NCI-H2227 (cell line): ENCODE results near the gene AGAP6.
"Not testable (repeated sequence)": the region's sequence is repeated elsewhere in the genome, so short reads cannot be mapped to it uniquely, and the experiment has no call there.

Experiments
- DNase-seq: peaks from one replicate; lab custom pipeline; 2025; ENCODE audit not compliant: unreplicated experiment; lab: John Stamatoyannopoulos, UW

AGAP6 gene

DNA sequence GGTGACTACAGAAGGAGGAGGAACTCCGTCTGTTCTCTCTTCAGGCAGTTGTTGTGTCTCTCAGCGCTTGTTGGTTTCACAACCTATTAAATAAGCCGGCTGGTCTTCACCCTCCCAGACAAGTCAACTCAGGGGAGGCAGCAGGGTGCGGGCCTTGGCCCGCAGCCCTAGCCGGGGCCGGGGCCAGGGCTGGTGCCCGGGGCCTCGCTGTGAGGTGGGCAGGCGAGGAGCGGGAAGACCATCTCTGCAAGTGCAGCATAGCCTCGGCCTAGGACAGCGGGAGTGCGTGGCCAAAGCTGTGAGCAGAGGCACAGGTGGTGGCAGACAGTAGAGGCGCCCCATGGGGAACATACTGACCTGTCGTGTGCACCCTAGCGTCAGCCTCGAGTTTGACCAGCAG is at the start of gene AGAP6:
Gene AGAP6, plus strand, starts transcription at position 31 of the 400 bp plus-strand sequence. Its CDS starts 310 bp downstream, at position 341.
- not testable (repeated sequence) for DNase-seq

DNA sequence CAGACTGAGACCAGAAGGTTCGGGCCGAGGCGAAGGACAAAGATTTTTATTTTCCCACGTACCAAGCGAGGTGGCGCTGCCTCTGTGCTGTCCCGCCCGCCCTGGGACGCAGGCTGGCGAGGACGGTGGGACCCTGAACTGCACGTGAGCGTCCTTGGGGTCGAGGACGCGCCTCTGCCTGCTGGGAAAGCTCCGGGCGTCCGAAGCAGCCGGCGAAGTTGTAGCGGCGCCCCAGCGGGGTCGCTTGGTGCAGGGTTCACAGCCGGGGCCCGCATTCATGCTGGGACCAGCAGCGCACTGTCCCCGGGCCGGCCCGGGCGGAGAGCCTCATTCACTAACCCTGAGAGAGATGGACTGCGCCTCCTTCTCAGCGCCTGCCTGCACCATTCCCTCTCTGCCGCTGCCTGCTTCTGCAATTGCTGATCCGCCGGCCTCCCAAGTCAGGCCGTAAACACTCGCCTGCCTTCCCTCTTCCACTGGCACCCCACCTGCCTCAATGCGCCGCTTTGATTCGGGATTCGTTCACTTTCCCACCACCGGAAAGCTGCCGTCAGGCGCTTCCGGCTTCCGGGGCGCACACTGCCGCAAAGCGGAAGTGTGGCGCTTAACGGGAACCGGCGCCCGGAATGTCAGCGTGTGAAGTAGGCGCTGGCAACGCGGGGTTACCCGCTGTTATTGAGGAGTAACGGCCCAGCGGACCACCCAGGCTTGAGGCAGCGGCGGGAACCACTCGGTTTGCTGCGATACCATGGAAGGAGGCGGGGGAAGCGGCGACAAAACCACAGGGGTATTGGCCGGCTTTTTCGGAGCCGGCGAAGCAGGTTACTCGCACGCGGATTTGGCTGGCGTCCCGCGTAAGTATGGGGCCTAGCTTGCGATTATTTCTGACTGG is 46.5 kb upstream of the AGAP6 start, which contains the start of the genes PARG and TIMM23B:
Gene PARG, minus strand, starts transcription at position 581 of the 892 bp plus-strand sequence. Its CDS starts 302 bp downstream, at position 279.
Gene TIMM23B, plus strand, starts transcription at position 607 of the 892 bp plus-strand sequence. Its CDS starts 142 bp downstream, at position 749.
- peak; percentile 80 for DNase-seq

DNA sequence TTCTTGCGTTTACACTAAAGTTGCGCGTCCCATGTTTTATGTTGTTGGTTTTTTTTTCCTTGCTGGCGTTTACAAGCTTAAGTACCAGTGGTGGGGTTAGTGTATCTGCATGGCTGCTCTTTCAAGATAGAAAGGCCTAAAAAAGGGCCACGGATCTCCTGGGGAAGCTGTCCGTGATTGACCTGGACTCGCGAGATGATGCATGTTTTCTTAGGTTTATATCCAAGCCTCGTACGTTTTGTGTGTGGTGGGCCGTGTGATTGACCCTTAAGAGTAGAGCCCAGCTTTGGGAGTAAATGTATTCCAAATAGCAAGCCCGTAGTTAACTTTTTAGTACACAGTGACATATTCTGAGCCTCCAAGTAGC is 45.9 kb upstream of the AGAP6 start:
- DNase-seq, result not testable (repeated sequence)

DNA sequence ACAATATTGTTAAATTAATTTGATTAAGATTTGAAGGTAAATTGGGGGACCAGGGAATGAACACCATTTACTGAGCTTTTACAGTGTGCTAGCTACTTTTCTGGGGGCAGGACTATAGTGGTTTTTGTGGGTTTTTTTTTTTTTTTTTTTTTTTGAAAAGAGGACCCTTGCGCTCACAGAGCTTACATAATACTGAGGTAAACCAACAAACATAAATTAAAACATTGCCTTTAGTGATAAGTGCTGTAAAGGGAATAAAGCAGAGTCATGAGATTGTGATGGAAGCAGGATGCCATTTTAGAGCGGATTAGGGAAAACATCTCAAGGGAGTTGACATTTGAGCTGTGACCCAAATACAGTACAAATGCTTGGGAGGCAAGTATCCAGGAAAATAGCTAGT is 44.6 kb upstream of the AGAP6 start:
- DNase-seq, result not testable (repeated sequence)

DNA sequence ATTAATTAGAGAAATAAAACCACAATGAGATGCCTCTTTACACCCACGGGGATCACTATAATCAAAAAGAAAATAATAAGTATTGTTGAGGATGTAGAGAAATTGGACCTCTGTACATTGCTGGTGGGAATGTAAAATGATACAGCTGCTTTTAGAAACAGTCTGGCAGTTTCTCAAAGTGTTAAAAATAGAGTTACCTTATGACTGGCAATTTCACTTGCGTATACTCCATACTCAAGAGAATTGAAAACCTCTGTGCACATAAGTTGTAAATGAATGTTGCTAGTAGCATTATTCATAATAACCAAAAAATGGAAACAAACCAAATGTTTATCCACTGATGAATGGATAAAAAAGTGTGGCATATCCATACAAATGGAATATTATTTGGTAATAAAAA is 40.1 kb upstream of the AGAP6 start:
- not testable (repeated sequence) for DNase-seq

DNA sequence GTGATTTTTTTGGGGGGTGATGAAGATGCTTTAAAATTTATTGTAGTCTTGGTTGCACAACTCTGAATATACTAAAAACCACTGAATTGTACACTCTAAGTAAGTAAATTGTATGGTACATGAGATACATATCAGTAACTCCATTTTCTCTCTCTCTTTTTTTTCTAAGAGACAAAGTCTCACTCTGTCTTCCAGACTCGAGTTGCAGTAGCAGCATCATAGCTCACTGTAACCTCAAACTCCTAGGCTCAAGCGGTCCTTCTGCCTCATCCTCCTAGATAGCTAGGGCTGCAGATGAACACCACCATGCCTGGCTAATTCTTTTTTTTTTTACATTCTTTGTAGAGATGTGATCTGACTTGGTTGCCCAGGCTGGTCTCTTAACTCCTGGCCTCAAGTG is 39.5 kb upstream of the AGAP6 start:
- DNase-seq, result not testable (repeated sequence)

DNA sequence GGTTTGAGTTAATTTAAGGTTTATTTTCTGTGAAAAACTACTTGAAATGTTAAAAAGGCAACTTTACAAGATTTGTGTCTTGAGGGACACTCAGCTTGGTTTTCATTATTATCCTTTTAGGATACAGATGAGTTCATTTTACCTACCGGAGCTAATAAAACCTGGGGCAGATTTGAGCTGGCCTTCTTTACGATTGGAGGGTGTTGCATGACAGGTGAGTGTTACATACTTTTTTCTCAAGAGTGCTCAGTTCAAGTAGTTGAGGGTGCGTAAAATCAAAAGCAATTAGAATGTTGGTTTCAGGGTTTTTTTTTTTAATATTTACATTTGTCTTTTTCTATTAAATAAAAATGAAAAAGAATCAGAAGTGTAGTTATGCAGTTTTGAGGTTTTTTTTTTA is 36.2 kb upstream of the AGAP6 start:
- DNase-seq, result not testable (repeated sequence)

DNA sequence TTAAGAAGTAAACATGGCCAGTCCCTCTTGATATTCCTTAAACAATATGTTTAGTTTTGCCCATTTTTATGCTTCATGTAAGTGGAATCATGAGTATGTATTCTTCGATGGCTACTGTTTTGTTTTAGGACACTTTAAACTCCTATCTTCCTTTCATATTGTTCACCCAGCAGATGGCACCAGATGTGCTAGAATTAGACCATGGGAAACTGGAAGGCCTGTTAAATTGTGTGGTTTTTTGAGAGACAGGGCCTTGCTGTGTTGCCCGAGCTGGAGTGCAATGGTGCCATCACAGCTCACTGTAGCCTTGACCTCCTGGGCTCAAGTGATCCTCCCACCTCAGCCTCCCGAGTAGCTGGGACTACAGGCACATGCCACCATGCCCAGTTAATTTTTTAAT is 35.1 kb upstream of the AGAP6 start:
- DNase-seq, result not testable (repeated sequence)

DNA sequence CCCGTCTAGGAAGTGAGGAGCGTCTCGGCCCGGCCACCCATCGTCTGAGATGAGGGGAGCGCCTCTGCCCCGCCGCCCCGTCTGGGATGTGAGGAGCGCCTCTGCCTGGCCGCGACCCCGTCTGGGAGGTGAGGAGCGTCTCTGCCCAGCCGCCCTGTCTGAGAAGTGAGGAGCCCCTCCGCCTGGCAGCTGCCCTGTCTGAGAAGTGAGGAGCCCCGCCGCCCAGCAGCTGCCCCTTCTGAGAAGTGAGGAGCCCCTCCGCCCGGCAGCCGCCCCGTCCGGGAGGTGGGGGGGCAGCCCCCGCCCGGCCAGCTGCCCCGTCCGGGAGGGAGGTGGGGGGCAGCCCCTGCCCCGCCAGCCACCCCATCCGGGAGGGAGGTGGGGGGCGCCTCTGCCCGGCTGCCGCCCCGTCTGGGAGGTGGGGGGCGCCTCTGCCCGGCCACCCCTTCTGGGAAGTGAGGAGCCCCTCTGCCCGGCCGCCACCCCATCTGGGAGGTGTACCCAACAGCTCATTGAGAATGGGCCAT is 17.8 kb upstream of the AGAP6 start:
- not testable (repeated sequence) for DNase-seq

DNA sequence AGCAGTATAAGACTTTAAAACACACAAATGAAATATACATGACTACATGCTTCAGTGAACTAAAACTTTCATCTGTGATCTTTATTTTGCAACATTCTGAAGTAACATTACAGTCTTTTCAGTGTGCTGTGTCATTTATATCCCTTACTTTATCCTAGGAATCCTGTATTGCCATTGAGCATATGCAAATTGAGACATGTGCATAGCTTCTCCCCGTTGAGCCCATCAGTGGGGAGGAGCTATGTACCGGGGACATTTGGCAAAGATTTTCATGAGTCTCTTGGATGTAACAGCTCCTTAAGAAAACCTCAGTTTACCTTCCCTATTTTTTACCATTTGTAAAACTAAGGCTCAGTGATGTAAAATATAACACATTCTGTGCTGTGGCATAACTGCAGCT is 16.7 kb upstream of the AGAP6 start:
- not testable (repeated sequence) for DNase-seq

DNA sequence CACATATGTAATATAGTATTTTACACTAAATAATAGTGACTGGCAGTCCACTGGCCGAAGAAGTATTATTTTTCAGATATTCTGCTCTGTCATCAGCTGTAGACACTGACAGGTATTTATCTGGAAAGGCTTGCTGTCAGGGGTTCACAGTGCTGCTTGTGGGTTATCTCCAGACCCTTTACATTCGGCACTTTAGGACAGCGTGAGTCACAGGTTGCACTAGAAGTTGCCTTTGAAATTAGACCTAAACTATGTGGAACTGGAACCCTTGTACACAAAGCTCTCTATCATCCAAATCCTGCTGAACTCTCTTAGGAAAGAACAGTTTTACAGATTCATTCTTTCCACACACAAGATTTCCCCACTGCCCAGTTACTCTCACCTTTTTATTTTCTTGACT is 16.1 kb upstream of the AGAP6 start:
- DNase-seq, result not testable (repeated sequence)

DNA sequence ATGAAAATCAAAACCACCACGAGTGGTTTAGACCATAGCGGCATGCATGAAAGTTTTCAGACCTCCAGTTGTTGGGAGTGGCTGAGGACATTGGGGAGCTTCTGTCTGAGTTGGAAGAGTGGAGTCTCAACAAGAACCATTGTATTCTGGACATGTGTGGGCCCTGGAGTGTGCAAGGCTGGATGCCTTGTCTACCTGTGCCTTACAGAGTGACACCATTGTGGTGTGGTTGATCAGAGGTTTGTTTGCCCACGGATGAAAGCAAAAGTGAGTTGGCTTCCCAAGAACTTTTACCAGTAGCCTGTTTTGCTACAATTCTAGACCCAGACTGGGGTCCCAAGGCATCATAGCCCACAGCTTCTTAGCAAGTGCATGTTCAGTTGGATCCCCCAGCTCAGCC is 10.4 kb upstream of the AGAP6 start:
- not testable (repeated sequence) for DNase-seq

DNA sequence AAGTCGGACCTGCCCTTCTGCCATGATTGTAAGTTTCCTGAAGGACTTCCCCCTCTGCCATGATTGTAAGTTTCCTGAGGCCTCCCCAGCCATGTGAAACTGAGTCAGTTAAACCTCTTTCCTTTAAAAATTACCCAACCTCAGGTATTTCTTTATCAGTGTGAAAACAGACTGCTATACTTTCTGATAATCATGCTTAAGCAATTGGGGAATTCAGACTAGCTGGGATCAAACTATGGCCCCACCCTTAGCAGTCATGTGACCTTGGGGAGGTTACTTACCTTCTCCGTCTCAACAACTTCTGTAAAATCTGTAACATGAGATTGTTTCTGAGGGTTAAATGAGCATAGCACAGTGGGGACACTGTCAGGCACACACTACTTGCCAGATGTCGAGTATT is 999 bp upstream of the AGAP6 start:
- not testable (repeated sequence) for DNase-seq

DNA sequence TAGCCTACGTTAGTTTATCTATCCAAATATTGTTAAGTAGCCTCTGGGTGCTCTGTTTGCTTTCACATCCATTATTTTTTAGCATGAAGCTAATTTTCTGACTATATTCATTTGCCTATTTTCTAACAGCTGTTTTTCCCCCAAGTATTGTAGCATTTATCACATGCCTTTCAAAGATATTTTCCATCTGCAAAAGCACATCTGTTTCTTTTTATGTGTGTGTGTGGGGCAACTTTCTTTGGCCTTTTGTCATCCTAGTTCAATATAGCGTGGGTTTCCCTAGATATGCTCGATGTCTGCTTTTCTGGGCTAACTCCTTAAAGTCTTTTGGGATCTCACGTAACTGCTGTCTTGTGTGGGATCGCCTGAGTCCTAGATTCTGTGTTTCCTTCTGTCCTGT is 7.1 kb downstream of the AGAP6 start:
- not testable (repeated sequence) for DNase-seq

DNA sequence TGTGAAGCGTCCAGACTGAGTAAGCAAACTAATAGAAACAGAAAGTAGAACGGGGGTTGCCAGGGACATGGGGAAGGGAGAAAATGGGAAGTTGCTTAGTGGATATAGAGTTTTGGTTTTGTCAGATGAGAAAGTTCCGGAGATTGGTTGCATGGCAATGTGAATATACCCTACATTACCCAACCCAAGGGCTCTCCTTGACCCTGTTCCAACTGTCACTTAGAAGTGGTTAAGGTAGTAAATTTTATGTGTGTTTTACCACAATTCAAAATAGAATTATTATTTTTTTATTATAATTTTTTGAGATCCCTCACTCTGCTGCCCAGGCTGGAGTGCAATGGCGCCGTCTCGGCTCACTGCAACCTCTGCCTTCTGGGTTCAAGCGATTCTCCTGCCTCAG is 25.8 kb downstream of the AGAP6 start:
- not testable (repeated sequence) for DNase-seq

DNA sequence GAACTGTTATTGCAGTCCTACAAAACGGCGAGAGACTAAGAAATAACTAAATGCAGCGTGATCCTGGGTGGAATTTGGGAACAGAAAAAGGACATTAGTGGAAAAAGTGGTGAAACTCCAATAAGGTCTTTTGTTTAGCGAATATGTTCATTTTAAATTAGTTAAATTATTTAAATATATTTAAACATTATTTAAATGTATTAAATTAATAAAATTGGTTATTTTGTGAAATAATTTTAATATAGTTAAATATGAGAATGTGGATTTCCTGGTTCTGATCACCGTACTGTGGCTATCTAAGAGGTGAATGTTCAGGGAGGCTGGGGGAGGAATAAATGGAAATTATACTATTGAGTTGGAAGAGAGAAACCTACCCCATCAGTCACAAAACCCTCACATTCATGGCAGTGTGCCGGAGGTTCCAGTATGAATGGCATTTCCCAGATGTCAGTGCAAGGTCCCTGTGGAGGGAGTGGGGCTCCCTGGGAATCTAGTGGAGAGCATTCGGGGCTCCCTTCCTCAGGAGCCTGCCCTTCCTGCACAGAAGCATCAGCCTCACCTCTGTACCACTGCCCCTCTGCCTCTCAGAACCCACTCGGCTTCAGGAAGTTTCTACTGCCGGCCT is 27.5 kb downstream of the AGAP6 start:
- not testable (repeated sequence) for DNase-seq

DNA sequence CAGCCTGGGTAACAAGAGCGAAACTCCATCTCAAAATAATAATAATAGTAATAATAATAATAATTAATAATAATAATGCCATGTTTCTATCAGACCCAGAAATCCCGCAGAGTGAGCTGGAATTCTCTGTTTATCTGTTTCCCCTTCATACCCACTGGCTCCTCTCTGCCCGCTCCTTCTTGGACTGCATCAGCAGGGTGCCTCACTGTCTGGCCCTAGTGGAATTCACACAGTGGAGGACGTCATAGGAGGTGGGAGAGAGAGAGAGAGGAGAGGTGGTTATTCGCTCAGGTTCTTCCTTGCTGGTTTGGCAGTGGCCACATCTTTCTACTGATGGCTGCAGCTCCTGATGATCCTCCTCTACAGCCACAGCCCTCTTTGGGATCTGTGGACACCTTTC is 28.7 kb downstream of the AGAP6 start:
- not testable (repeated sequence) for DNase-seq

DNA sequence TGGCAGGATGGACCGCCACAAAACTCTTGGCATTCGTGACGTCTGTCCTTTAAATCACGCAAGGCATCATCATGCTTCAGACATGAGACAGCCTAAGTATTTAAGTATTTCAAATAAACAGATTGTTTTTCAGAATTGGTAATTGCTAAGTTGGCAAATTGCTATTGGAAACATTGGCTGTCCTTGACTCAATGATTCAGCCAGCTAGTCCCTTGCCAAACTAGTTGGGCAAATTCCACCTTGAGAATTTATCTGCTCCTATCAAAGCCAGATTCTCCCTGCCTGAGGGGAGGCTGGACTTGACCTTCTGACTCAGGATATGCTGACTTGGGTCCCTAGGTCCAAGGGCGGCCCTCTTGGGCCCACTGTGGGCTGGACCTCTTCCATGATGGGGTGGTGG is 29.4 kb downstream of the AGAP6 start:
- DNase-seq, result not testable (repeated sequence)

DNA sequence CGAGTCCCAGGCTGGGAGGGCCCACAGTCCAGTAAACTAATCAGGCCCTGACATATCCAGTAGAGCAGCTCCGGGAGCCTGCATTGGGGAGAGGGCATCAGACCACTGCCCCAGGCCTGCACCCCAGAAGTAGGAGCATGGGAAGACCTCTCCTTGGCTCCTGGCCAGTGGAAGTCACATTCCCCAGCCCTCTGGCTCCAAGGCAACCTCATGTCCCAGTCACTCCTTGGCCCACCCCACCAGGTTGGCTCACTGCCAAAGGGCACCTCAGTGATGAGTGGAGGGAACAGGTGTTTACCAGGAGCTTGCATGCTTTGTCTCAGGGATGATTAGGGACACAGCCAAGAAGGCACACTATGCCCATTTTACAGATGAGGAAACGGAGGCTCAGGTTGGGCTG is 31.1 kb downstream of the AGAP6 start:
- not testable (repeated sequence) for DNase-seq

DNA sequence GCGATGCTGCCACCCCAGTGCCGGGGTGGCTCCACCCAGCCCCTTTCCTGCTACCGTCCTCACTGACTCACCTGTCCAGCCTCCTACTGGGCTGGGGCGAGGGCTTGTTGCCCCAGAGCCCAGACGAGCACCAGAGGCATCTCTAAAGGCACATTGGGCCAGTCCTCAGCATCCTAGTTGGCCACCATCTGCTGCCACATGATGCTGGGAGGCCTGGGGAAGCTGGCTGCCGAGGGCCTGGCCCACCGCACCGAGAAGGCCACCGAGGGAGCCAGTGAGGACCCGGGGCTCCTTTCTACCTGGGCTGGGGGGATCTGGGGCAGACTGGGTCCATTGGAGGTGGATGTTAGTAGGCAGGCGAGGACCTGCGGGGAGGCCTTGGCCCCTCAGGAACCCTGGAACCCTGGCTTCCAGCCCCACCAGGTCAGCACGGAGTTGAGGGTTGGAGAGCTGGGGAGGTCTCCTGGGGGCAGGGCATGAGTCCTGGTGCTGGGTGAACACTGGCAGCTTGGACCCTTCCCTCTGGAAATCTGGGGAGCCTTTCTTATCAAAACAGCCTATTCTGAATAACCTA is 32.3 kb downstream of the AGAP6 start:
- not testable (repeated sequence) for DNase-seq

DNA sequence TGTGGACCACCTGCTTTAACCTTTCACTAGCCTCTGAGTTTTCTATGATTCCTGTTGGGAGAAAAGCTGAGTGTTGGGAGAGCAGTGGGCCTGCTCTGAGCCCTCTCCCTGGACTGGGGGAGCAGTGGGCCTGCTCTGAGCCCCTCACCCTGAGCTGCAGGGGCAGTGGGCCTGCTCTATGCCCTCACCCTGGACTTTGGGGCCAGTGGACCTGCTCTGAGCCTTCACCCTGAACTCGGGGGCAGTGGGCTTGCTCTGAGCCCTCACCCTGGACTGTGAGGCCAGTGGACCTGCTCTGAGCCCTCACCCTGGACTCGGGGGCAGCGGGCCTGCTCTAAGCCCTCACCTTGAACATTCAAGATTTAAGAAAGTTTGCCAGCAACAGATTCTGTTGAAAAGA is 33.4 kb downstream of the AGAP6 start:
- DNase-seq, result no peak
